Smooth muscle cell of the brain vasculature (primary cell): ENCODE results near the gene RASGRP4.
"Not testable (repeated sequence)": the region's sequence is repeated elsewhere in the genome, so short reads cannot be mapped to it uniquely, and the experiment has no call there.

Experiments
- DNase-seq: peaks from one replicate; pipeline ENCODE4 v3.0.0-alpha.2; 2012; ENCODE audit warnings: low read depth, low spot score

The RASGRP4 gene

GRCh38 chr19:38425810-38426466 lies at the start of gene RASGRP4:
TSS of gene RASGRP4 (minus strand) at chr19:38426219. CDS start at chr19:38426091, 128 bp downstream.
- no peak for DNase-seq

- no peak for DNase-seq
Observed at GRCh38 chr19:38475176-38475575, 49.2 kb upstream of the RASGRP4 start.

- DNase-seq, result no peak
Observed at GRCh38 chr19:38473201-38473600, 47.2 kb upstream of the RASGRP4 start.

- not testable (repeated sequence) for DNase-seq
Observed at GRCh38 chr19:38472725-38473124, 46.7 kb upstream of the RASGRP4 start.

- DNase-seq, result no peak
Observed at GRCh38 chr19:38470788-38471480, 44.9 kb upstream of the RASGRP4 start.

- DNase-seq, result no peak
Observed at GRCh38 chr19:38469151-38469550, 43.1 kb upstream of the RASGRP4 start.

GRCh38 chr19:38467541-38468525 lies 41.8 kb upstream of the RASGRP4 start:
- DNase-seq, result no peak

- no peak for DNase-seq
Observed at GRCh38 chr19:38466050-38466449, 40.0 kb upstream of the RASGRP4 start.

- DNase-seq, result no peak
Observed at GRCh38 chr19:38464421-38465082, 38.5 kb upstream of the RASGRP4 start.

- no peak for DNase-seq
Observed at GRCh38 chr19:38463365-38463764, 37.3 kb upstream of the RASGRP4 start.

- DNase-seq, result no peak
Observed at GRCh38 chr19:38458991-38459390, 33.0 kb upstream of the RASGRP4 start.

- DNase-seq, result no peak
Observed at GRCh38 chr19:38457690-38458405, 31.8 kb upstream of the RASGRP4 start.

GRCh38 chr19:38457202-38457601 lies 31.2 kb upstream of the RASGRP4 start:
- no peak for DNase-seq

- DNase-seq, result no peak
Observed at GRCh38 chr19:38455031-38455430, 29.0 kb upstream of the RASGRP4 start.

GRCh38 chr19:38453596-38453995 lies 27.6 kb upstream of the RASGRP4 start:
- no peak for DNase-seq

GRCh38 chr19:38452430-38453366 lies 26.7 kb upstream of the RASGRP4 start:
- no peak for DNase-seq

GRCh38 chr19:38451629-38452028 lies 25.6 kb upstream of the RASGRP4 start:
- no peak for DNase-seq

- no peak for DNase-seq
Observed at GRCh38 chr19:38451036-38451435, 25.0 kb upstream of the RASGRP4 start.

GRCh38 chr19:38449518-38449917 lies 23.5 kb upstream of the RASGRP4 start:
- no peak for DNase-seq

- no peak for DNase-seq
Observed at GRCh38 chr19:38448225-38448624, 22.2 kb upstream of the RASGRP4 start.
